Measurements from ENCODE around the gene DOCK9. TPM values are rescaled to one million over a fixed set of nuclear protein-coding genes. Genes with fewer than 3 reads are reported as not detected.

Gene DOCK9
- total RNA-seq, 1 donor from 2014 or later, result 46.2 TPM

DNA sequence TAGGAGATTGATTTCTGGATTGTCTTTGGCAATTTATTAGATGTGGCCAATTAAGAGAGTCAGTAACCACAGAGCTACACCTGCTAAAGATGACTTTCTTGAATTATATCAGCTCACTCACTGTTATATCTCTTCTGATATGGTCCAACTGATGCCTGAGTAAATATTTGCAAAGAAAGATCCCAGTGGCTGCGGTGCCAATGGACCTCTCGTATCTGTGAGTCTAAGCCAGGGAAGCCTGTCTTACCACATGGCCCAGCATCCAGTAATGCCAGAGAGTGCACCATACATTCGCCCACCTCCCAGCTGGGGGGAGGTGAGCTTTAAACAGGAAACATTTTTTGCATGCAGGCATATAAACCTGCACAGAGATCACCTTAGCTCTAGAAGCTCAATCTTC lies 142.7 kb downstream of the DOCK9 start:
- TF ChIP-seq, protein P1, sequence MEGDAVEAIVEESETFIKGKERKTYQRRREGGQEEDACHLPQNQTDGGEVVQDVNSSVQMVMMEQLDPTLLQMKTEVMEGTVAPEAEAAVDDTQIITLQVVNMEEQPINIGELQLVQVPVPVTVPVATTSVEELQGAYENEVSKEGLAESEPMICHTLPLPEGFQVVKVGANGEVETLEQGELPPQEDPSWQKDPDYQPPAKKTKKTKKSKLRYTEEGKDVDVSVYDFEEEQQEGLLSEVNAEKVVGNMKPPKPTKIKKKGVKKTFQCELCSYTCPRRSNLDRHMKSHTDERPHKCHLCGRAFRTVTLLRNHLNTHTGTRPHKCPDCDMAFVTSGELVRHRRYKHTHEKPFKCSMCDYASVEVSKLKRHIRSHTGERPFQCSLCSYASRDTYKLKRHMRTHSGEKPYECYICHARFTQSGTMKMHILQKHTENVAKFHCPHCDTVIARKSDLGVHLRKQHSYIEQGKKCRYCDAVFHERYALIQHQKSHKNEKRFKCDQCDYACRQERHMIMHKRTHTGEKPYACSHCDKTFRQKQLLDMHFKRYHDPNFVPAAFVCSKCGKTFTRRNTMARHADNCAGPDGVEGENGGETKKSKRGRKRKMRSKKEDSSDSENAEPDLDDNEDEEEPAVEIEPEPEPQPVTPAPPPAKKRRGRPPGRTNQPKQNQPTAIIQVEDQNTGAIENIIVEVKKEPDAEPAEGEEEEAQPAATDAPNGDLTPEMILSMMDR (conservative IDR thresholded peaks at IDR 0.05), result no peak
- H3K4me1 Mint-ChIP-seq (ENCODE audit: unreplicated experiment), result peaks cover 16% of the 10 kb centered on the region
- H3K36me3 Mint-ChIP-seq, result peaks cover 8% of the 10 kb centered on the region
- H3K27me3 Mint-ChIP-seq, result no peaks in the 10 kb centered on the region
- no peak overlapping the region for H3K4me3 Mint-ChIP-seq
- no peak overlapping the region for H3K27ac Mint-ChIP-seq
- DNase-seq (ENCODE audit: extremely low spot score, unreplicated experiment), result no peak
- H3K9me3 Mint-ChIP-seq, result no peaks in the 10 kb centered on the region

DNA sequence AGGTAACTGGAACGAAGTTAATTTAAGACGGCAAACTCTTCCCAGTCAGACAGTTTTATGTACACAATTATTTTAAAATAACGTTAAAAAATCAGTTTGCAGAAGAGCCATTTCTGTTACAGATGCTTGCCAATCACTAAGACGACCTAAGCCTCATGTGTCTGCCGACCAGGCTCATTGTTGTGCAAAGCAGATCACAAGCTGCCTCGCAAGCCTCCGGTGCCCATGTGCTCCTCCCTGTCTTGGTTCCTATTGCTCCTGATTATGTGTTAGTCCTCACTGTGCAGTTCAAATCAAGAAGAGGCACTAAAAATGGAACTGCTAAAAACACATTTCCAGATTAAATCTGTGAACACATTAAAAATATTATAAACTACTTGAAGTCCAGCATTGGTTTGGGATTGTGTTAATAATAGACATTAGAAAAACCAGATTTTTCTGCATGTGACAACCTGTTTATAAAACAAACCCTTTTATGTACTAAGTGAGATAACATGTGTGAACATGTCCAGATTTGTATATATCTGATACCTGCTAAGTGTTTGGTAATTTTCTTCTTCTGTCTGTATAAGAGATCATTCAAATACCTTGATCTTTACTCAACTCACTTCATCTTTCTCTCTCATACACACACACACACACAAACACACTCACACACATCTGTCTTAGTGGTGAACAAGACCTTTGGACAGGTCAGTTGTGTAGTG lies 143.5 kb downstream of the DOCK9 start:
- Mint-ChIP-seq H3K36me3 (peaks cover 8% of the 10 kb centered on the region), H3K4me3 (no peak overlapping the region), H3K27ac (no peak overlapping the region), H3K9me3 (no peaks in the 10 kb centered on the region), H3K27me3 (no peaks in the 10 kb centered on the region), H3K4me1 (ENCODE audit: unreplicated experiment) (peaks cover 12% of the 10 kb centered on the region)
- DNase-seq (ENCODE audit: extremely low spot score, unreplicated experiment), result no peak
- TF ChIP-seq, protein P1 (conservative IDR thresholded peaks at IDR 0.05), result no peak

DNA sequence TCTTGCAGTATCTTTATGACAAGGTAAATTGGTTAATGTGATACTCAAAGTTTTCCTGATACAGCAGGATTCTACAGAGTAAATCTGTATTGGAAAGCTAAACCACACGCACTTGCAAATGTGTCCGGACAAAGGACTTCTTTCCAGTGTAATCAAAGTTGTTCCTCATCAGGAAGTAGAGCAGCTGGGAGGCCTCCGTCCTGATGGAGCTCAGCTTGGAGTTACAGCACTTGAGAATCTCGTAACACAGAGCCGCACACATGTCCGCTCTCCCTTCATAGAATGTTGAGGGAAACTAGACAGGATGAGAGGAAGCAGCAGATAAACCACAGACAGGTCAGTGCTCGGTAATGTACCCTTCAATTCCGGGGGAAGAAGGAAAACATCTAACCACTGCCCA lies 146.6 kb downstream of the DOCK9 start:
- Mint-ChIP-seq H3K4me3 (no peak overlapping the region), H3K27ac (no peak overlapping the region), H3K4me1 (ENCODE audit: unreplicated experiment) (peaks cover 11% of the 10 kb centered on the region), H3K36me3 (peaks cover 14% of the 10 kb centered on the region), H3K27me3 (no peaks in the 10 kb centered on the region), H3K9me3 (no peaks in the 10 kb centered on the region)
- TF ChIP-seq, protein P1 (conservative IDR thresholded peaks at IDR 0.05), result no peak
- no peak for DNase-seq (ENCODE audit: extremely low spot score, unreplicated experiment)

DNA sequence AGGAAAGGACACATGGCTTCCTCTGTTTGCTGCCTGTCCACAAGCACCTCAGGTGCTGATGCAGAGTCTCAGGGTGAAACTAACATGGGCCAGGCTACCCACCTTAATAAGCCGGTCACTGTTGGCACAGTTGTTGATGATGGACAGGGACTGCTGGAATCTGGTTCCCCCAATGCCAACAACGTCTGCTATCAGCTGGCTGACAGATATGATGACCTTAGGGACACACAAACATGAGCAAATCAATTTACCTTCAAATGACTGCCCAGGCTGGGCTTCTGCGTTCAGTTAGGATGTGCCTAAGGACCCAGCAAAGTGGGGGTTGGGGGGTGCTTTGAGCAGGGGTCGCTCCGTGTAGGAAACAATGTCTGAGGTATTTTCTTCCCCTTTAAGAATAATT lies 148.3 kb downstream of the DOCK9 start:
- H3K27ac Mint-ChIP-seq, result no peak overlapping the region
- no peak for DNase-seq (ENCODE audit: extremely low spot score, unreplicated experiment)
- peaks cover 17% of the 10 kb centered on the region for H3K36me3 Mint-ChIP-seq
- peaks cover 9% of the 10 kb centered on the region for H3K4me1 Mint-ChIP-seq (ENCODE audit: unreplicated experiment)
- H3K9me3 Mint-ChIP-seq, result no peaks in the 10 kb centered on the region
- no peaks in the 10 kb centered on the region for H3K27me3 Mint-ChIP-seq
- TF ChIP-seq, protein P1 (conservative IDR thresholded peaks at IDR 0.05), result no peak
- H3K4me3 Mint-ChIP-seq, result no peak overlapping the region

DNA sequence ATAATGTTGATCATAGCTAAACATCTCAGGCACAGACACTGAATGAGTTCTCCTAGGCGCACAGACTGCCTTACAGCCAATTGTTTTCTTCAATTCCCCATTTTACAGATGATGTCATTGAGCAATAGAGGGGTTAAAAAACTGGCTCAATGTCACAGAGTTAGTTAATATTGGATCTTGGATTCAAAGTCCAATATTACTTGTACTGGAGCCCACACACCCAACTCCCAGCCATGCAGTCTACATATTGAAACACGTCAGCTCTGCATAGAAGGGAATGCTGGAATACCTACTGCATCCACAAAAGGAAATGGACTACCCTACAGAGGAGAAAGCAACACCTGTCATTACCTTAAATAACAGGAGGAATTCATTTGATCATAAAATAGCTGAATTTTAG lies 149.2 kb downstream of the DOCK9 start:
- TF ChIP-seq, protein P1 (conservative IDR thresholded peaks at IDR 0.05), result no peak
- Mint-ChIP-seq H3K9me3 (no peaks in the 10 kb centered on the region), H3K36me3 (peaks cover 17% of the 10 kb centered on the region), H3K4me3 (no peak overlapping the region), H3K27ac (no peak overlapping the region), H3K27me3 (no peaks in the 10 kb centered on the region), H3K4me1 (ENCODE audit: unreplicated experiment) (peaks cover 14% of the 10 kb centered on the region)
- no peak for DNase-seq (ENCODE audit: extremely low spot score, unreplicated experiment)

Measured in type B pancreatic cell (in vitro differentiated cells).